ENCODE results near the gene ZFP1. TPM values are rescaled to one million over a fixed set of nuclear protein-coding genes. Genes with fewer than 3 reads are reported as not detected.

Gene ZFP1
- total RNA-seq, 2 experiments from 2014 or later: 23.9 to 25.0 TPM

GRCh38 chr16:75138233-75138632 lies 10.1 kb upstream of the ZFP1 start:
- no peak overlapping the region; the same call in 1 of the 2 replicates for H2AFZ ChIP-seq (ENCODE audit: low read length)
- CTCF ChIA-PET (ENCODE audit: unreplicated experiment): interaction anchor here (0.5 to 0.8 kb wide), 2 partner anchors 27 to 122 kb away, joined by 3 to 4 read pairs; no protein-coding TSS in a partner anchor
- intact Hi-C loops (cut with micrococcal nuclease; ENCODE audit: unreplicated experiment): no loop called here
- H4K20me1 ChIP-seq (ENCODE audit: insufficient read depth, low read length): no peaks in the 10 kb centered on the region
- no peak overlapping the region for H3K4me3 ChIP-seq (ENCODE audit: low read depth, low read length, poor library complexity, severe bottlenecking)
- H3K79me2 ChIP-seq (ENCODE audit: insufficient read depth, low read depth, low read length): no peaks in the 10 kb centered on the region
- H3K4me2 ChIP-seq (ENCODE audit: low read length): no peak overlapping the region
- TF ChIP-seq EZH2phosphoT487 (IDR thresholded peaks at IDR 0.05; ENCODE audit: borderline replicate concordance, low read depth, low read length) (no peak), CTCF (conservative IDR thresholded peaks at IDR 0.05; ENCODE audit: low read length) (no peak)
- peaks cover 17% of the 10 kb centered on the region for H3K4me1 ChIP-seq (ENCODE audit: insufficient read depth, low read length, poor library complexity, severe bottlenecking)
- H3K36me3 ChIP-seq (ENCODE audit: insufficient read depth, low read length): no peaks in the 10 kb centered on the region
- BruUV-seq (replicated peaks): no TSS peak
- POLR2A ChIA-PET: interaction anchor here (1.0 kb wide), 1 partner anchor 10 kb away, joined by 5 read pairs; no protein-coding TSS in a partner anchor
- no peak overlapping the region for H3K27ac ChIP-seq (ENCODE audit: low read depth, low read length, poor library complexity, severe bottlenecking)
- H3K9me2 ChIP-seq (ENCODE audit: insufficient read depth, low read length): no peaks in the 10 kb centered on the region
- H3K9me3 ChIP-seq (ENCODE audit: low read length): no peaks in the 10 kb centered on the region
- DNase-seq (ENCODE audit: low spot score): no peak

- intact Hi-C loops (cut with micrococcal nuclease; ENCODE audit: unreplicated experiment): no loop called here
- Histone ChIP-seq H3K27ac (ENCODE audit: low read depth, low read length, poor library complexity, severe bottlenecking) (no peak overlapping the region), H2AFZ (ENCODE audit: low read length) (no peak overlapping the region; the same call in 1 of the 2 replicates), H3K4me1 (ENCODE audit: insufficient read depth, low read length, poor library complexity, severe bottlenecking) (peaks cover 17% of the 10 kb centered on the region), H3K9me3 (ENCODE audit: low read length) (no peaks in the 10 kb centered on the region), H3K4me2 (ENCODE audit: low read length) (no peak overlapping the region), H3K79me2 (ENCODE audit: insufficient read depth, low read depth, low read length) (no peaks in the 10 kb centered on the region), H3K4me3 (ENCODE audit: low read depth, low read length, poor library complexity, severe bottlenecking) (no peak overlapping the region), H3K36me3 (ENCODE audit: insufficient read depth, low read length) (no peaks in the 10 kb centered on the region), H4K20me1 (ENCODE audit: insufficient read depth, low read length) (no peaks in the 10 kb centered on the region), H3K9me2 (ENCODE audit: insufficient read depth, low read length) (no peaks in the 10 kb centered on the region)
- BruUV-seq (replicated peaks): no TSS peak
- CTCF ChIA-PET (ENCODE audit: unreplicated experiment): interaction anchor here (0.8 kb wide), 1 partner anchor 28 kb away, joined by 3 read pairs; no protein-coding TSS in a partner anchor
- POLR2A ChIA-PET: interaction anchor here (1.0 to 2.6 kb wide), 2 partner anchors 10 to 28 kb away, joined by 5 to 8 read pairs; no protein-coding TSS in a partner anchor
- no peak for TF ChIP-seq EZH2phosphoT487 (IDR thresholded peaks at IDR 0.05; ENCODE audit: borderline replicate concordance, low read depth, low read length)
- no peak for TF ChIP-seq CTCF (conservative IDR thresholded peaks at IDR 0.05; ENCODE audit: low read length)
- no peak for DNase-seq (ENCODE audit: low spot score)
These were observed 9.7 kb upstream of the ZFP1 start for GRCh38 chr16:75138636-75139035.

GRCh38 chr16:75139498-75139897 lies 8.8 kb upstream of the ZFP1 start:
- BruUV-seq (replicated peaks): no TSS peak
- TF ChIP-seq EZH2phosphoT487 (IDR thresholded peaks at IDR 0.05; ENCODE audit: borderline replicate concordance, low read depth, low read length): no peak
- TF ChIP-seq CTCF (conservative IDR thresholded peaks at IDR 0.05; ENCODE audit: low read length): no peak

More at GRCh38 chr16:75139498-75139897, 8.8 kb upstream of the ZFP1 start:
- intact Hi-C loops (cut with micrococcal nuclease; ENCODE audit: unreplicated experiment): no loop called here
- Histone ChIP-seq H3K4me2 (ENCODE audit: low read length) (no peak overlapping the region), H3K9me2 (ENCODE audit: insufficient read depth, low read length) (no peaks in the 10 kb centered on the region), H3K79me2 (ENCODE audit: insufficient read depth, low read depth, low read length) (no peaks in the 10 kb centered on the region), H3K4me3 (ENCODE audit: low read depth, low read length, poor library complexity, severe bottlenecking) (no peak overlapping the region), H3K36me3 (ENCODE audit: insufficient read depth, low read length) (no peaks in the 10 kb centered on the region), H3K4me1 (ENCODE audit: insufficient read depth, low read length, poor library complexity, severe bottlenecking) (peaks cover 17% of the 10 kb centered on the region), H3K27ac (ENCODE audit: low read depth, low read length, poor library complexity, severe bottlenecking) (no peak overlapping the region), H3K9me3 (ENCODE audit: low read length) (no peaks in the 10 kb centered on the region), H2AFZ (ENCODE audit: low read length) (no peak overlapping the region), H4K20me1 (ENCODE audit: insufficient read depth, low read length) (no peaks in the 10 kb centered on the region)
- ChIA-PET CTCF (ENCODE audit: unreplicated experiment) (no interaction called here), POLR2A (interaction anchor here (1.6 to 2.6 kb wide), 2 partner anchors 29 to 155 kb away, joined by 5 to 8 read pairs; partner anchors contain the start of gene WDR59)
- no peak for DNase-seq (ENCODE audit: low spot score)
